Measurements from ENCODE around the gene PPA2.
A peak's percentile ranks its signal among the peaks of the same experiment; 100 is the strongest.
"Not testable (repeated sequence)": the region's sequence is repeated elsewhere in the genome, so short reads cannot be mapped to it uniquely, and the experiment has no call there.

Gene PPA2

DNA sequence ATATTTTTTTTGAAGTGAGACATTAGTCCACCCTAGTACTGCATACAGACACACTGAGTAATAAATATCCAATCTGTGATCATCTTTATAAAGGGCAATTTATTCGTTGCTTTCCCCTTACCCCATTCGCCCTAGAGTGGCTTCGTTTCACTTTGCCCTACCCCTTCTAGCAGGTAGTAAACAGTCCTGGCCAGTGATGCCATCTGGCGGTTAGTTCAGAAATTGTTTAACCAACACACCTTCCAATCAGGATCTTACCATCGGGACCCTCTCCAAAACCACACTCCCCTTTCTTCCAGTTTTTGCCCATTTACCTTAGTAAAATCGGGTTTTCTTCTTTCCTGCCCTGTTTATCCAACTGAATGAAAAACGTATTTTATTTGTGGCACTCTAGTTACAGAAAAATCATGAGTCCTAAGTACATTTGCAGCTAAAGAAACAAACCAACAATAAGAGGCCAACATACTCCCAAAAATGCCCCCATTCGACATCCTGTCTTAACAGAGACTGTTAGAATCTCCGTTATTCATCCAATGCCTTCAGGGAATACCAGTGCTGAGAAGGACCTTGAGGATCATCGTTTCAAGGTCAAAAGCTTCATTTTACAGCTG lies 2.2 kb downstream of the PPA2 start:
- TF ChIP-seq, protein P1, sequence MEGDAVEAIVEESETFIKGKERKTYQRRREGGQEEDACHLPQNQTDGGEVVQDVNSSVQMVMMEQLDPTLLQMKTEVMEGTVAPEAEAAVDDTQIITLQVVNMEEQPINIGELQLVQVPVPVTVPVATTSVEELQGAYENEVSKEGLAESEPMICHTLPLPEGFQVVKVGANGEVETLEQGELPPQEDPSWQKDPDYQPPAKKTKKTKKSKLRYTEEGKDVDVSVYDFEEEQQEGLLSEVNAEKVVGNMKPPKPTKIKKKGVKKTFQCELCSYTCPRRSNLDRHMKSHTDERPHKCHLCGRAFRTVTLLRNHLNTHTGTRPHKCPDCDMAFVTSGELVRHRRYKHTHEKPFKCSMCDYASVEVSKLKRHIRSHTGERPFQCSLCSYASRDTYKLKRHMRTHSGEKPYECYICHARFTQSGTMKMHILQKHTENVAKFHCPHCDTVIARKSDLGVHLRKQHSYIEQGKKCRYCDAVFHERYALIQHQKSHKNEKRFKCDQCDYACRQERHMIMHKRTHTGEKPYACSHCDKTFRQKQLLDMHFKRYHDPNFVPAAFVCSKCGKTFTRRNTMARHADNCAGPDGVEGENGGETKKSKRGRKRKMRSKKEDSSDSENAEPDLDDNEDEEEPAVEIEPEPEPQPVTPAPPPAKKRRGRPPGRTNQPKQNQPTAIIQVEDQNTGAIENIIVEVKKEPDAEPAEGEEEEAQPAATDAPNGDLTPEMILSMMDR (IDR thresholded peaks at IDR 0.05; ENCODE audit: low read depth, low read length), result peak; percentile 63
- H3K4me3 ChIP-seq (ENCODE audit: low read depth, low read length), result peak overlapping the region; percentile 36

DNA sequence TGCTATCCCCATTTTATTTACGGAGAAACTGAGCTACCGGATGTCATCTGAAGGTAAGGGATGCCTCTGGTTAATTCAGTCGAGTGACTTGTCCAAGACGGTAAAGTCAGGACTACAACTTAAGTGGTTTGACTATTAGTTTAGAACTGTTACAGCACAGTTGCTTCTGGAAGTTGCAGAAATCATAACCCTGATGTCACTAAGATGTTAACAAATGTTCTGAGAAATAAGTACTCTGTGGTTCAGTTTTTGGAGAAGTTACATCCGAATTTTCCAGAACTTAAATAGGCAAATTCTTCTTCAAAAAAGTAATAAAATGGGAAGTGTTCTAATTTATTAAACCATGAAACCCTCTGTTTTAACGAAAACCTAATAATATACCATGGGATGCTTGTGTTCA lies 3.1 kb downstream of the PPA2 start:
- TF ChIP-seq, protein P1 (IDR thresholded peaks at IDR 0.05; ENCODE audit: low read depth, low read length), result no peak
- H3K4me3 ChIP-seq (ENCODE audit: low read depth, low read length), result no peak overlapping the region

DNA sequence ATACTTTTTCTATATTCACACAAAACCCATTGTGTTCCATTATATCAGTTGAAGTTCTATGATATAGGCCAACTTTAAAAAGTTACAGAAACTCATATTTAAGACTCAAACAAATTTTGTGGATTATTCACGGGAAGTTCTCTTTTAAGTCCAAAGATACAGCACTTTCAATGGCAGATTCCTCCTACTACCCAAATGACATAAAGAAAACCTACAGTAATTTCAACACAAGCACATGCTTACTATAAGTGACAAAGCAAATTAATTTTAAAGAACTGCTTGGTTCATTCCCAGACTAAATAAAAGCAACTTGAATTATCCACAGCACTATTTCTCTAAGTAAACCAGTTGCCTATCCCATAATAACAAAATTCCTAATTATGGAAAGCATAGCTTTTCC lies 4.1 kb downstream of the PPA2 start:
- TF ChIP-seq, protein P1 (IDR thresholded peaks at IDR 0.05; ENCODE audit: low read depth, low read length), result no peak
- H3K4me3 ChIP-seq (ENCODE audit: low read depth, low read length), result no peak overlapping the region

DNA sequence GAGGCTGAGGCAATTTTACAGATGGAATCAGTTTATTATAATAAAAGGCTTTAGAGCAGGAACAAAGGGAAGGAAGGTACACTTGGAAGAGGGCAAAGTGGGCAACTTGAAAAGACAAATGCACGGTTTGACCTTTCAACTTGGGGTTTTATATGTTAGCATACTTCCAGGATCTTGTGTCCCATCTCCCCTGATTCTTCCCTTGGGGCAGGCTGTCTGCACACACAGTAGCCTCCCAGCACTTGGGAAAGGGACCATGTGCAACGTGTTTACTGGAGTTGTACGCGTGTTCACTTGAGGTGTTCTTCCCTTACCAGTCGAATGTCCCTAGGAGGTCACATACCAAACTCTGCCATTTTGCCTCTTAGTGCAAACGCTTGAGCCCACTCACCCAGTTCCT lies 7.3 kb downstream of the PPA2 start:
- TF ChIP-seq, protein P1 (IDR thresholded peaks at IDR 0.05; ENCODE audit: low read depth, low read length), result no peak
- no peak overlapping the region for H3K4me3 ChIP-seq (ENCODE audit: low read depth, low read length)

DNA sequence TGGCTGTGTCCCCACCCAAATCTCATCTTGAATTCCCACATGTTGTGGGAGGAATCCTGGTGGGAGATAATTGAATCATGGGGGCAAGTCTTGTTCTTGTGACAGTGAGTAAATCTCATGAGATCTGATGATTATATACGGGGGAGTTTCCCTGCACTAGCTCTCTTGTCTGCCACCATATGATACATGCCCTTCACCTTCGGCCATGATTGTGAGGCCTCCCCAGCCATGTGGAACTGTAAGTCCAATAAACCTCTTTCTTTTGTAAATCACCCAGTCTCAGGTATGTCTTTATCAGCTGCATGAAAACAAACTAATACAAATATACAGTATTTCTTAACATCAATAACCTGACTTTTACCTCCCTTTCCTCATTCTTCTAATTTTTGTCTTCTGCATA lies 9.3 kb downstream of the PPA2 start:
- not testable (repeated sequence) for H3K4me3 ChIP-seq (ENCODE audit: low read depth, low read length)

DNA sequence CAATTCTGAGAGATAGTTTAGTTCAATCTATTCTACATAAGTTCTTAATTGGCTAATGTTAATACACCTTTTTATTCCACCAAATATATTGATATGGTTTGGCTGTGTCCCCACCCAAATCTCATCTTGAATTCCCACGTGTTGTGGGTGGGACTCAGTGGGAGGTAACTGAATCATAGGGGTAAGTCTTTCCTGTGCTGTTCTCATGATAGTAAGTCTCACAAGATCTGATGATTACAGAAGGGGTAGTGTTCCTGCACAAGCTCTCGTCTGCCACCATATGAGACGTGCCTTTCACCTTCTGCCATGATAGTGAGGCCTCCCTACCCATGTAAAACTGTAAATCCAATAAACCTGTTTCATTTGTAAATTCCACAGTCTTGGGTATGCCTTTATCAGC lies 11.3 kb downstream of the PPA2 start:
- TF ChIP-seq, protein P1 (IDR thresholded peaks at IDR 0.05; ENCODE audit: low read depth, low read length), result no peak
- no peak overlapping the region for H3K4me3 ChIP-seq (ENCODE audit: low read depth, low read length)

DNA sequence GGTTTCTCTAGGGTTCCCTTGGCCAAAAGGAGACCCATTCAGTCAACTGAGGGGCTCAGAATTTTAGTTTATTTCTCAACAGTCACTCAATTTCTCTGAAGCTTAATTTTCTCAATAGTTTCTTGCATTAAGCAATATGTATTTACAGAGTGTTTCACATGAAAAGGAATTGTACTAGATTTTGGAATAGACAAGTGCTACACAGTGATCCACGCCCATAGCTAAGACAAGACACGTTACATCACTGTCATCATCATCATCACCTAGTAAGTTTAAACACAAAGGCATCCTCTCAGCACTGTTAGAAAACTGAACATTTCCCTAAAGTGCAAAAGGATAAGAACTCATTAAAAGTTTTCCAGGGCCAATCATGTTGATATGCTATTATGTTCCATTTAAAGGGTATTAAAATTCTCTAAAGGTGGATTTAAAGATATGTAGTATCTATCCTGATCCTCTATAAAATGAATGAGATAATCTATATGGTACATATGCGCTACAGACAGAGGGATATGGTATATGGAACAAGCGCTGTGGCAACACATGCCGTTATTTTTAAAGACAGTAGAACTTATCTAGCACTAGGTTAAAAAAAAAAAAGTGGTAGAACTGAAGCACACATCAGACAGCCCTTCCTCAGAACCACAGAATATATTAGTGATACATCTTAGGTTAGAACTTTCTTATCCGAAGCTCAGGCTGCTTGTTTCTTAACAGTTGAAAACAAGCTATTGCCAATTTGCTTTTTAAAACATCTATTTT lies 12.1 kb downstream of the PPA2 start:
- H3K4me3 ChIP-seq (ENCODE audit: low read depth, low read length), result no peak overlapping the region
- TF ChIP-seq, protein P1 (IDR thresholded peaks at IDR 0.05; ENCODE audit: low read depth, low read length), result no peak

Measured in WI38 (cell line).